HepG2 (cell line): ENCODE data around the gene BRPF1. TPM values are rescaled to one million over a fixed set of nuclear protein-coding genes. Genes with fewer than 3 reads are reported as not detected.

Source experiments
- DMAP1 ChIP-seq: IDR thresholded peaks from 2 replicates; pipeline ENCODE4 v1.6.1; 2016
- ELF1 ChIP-seq: sonication (generic); formaldehyde crosslinking; IDR thresholded peaks from 2 replicates; pipeline ENCODE4 v1.4.0; 2020; ENCODE audit warnings: missing genetic modification reagents
- HHEX ChIP-seq: IDR thresholded peaks from 2 replicates; pipeline ENCODE4 v1.6.1; 2016; ENCODE audit warnings: control low read depth
- NPAS2 ChIP-seq: sonication (generic); formaldehyde crosslinking; IDR thresholded peaks from 2 replicates; pipeline ENCODE4 v1.8.0; 2022; ENCODE audit warnings: mild to moderate bottlenecking, missing genetic modification reagents, borderline replicate concordance
- NR3C1 ChIP-seq: sonication (generic); formaldehyde crosslinking; IDR thresholded peaks from 2 replicates; pipeline ENCODE4 v1.4.0; 2020; ENCODE audit warnings: missing genetic modification reagents
- SRSF9 ChIP-seq: fragments of 200-400 bp; formaldehyde crosslinking; IDR thresholded peaks from 2 replicates; pipeline ENCODE4 v1.6.1; 2018; ENCODE audit warnings: borderline replicate concordance, mild to moderate bottlenecking, low read depth, low read length; ENCODE audit not compliant: insufficient read depth, poor library complexity, severe bottlenecking
- ZNF18 ChIP-seq: sonication (generic); formaldehyde crosslinking; IDR thresholded peaks from 2 replicates; pipeline ENCODE4 v1.8.0; 2022; ENCODE audit warnings: mild to moderate bottlenecking, missing genetic modification reagents; ENCODE audit not compliant: insufficient replicate concordance
- ZNF251 ChIP-seq: sonication (generic); formaldehyde crosslinking; IDR thresholded peaks from 2 replicates; pipeline ENCODE4 v1.9.0; 2021; ENCODE audit warnings: mild to moderate bottlenecking, missing genetic modification reagents
- ZNF280D ChIP-seq: sonication (generic); formaldehyde crosslinking; IDR thresholded peaks from 2 replicates; pipeline ENCODE4 v1.5.1; 2020; ENCODE audit warnings: mild to moderate bottlenecking, missing genetic modification reagents
- ZNF546 ChIP-seq: sonication (generic); formaldehyde crosslinking; conservative IDR thresholded peaks from 2 replicates; pipeline ENCODE4 v1.8.1; 2023; ENCODE audit warnings: mild to moderate bottlenecking, missing genetic modification reagents
- ZNF605 ChIP-seq: sonication (generic); formaldehyde crosslinking; IDR thresholded peaks from 2 replicates; pipeline ENCODE4 v1.8.0; 2022; ENCODE audit warnings: mild to moderate bottlenecking, missing genetic modification reagents
- ZSCAN9 ChIP-seq: IDR thresholded peaks from 2 replicates; pipeline ENCODE4 v1.6.1; 2016; ENCODE audit warnings: borderline replicate concordance
- polyA plus RNA-seq, 8 experiments: library from polyadenylated mRNA; depleted of rRNA in 3 of 8; stranded (reverse) in 7 of 8; unstranded in 1 of 8; fragments of >200 nt; fragmentation: Illumina TruSeq in 4 of 8; extraction: Trizol in 4 of 8; gene quantifications; 2 replicates each; pipeline versions ENCODE4 v1.2.1 to v1.2.3, GENCODE V29; 2011 to 2016; ENCODE audit warnings: low read depth in 4 of 8, missing spikeins in 1 of 8, mixed read lengths in 1 of 8; ENCODE audit not compliant: insufficient read depth in 1 of 8
- total RNA-seq, 5 experiments: library from RNA; depleted of rRNA; stranded (reverse); fragments of >200 nt; fragmentation: Illumina TruSeq; extraction: Trizol; gene quantifications; 2 replicates each; pipeline ENCODE4 v1.2.3, GENCODE V29; 2016; ENCODE audit warnings: low read depth in 1 of 5
- TF ChIP-seq, protein P1 (sequence below): sonication (generic); formaldehyde crosslinking; IDR thresholded peaks from 2 replicates; pipeline ENCODE4 v1.4.0; 2020; ENCODE audit warnings: mild to moderate bottlenecking, missing genetic modification reagents
- TF ChIP-seq, protein P2 (sequence below): sonication (generic); formaldehyde crosslinking; IDR thresholded peaks from 2 replicates; pipeline ENCODE4 v1.4.0; 2020; ENCODE audit warnings: mild to moderate bottlenecking, missing genetic modification reagents

The BRPF1 gene
- total and polyA plus RNA-seq, 2 of the 13 experiments (the other 11 are each of a cell fraction or from before 2014, with no cell fraction given), result 7.3 to 10.0 TPM

DNA sequence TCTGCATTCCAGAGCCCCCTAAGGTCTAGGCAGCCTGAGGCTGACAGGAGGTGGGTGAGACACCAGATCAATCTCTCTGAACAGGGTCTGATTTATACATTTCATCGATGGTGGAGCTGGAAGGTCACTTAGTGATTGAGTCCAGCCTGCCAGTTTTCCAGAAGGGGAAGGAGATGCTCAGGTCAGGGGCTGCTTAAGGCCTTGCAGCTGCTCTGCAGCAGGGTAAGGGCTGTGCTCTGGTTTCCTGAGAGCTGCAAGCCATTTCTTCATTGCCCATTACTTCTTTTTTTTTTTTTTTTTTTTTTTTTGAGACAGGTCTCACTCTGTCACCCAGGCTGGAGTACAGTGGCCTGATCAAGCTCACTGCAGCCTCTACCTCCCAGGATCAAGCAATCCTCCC lies 50.0 kb downstream of the BRPF1 start (continued):
- TF ChIP-seq ELF1 (CRISPR knock-in tag), result no peak
- TF ChIP-seq ZNF605 (CRISPR knock-in tag), result no peak
- TF ChIP-seq DMAP1 (CRISPR knock-in tag), result no peak
- TF ChIP-seq NR3C1 (CRISPR knock-in tag), result no peak
- TF ChIP-seq, protein P1, sequence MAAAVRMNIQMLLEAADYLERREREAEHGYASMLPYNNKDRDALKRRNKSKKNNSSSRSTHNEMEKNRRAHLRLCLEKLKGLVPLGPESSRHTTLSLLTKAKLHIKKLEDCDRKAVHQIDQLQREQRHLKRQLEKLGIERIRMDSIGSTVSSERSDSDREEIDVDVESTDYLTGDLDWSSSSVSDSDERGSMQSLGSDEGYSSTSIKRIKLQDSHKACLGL (CRISPR knock-in tag), result no peak
- no peak for TF ChIP-seq NPAS2 (CRISPR knock-in tag)
- no peak for TF ChIP-seq ZNF546 (CRISPR knock-in tag)
- TF ChIP-seq ZNF280D (CRISPR knock-in tag), result no peak
- no peak for TF ChIP-seq ZNF251 (CRISPR knock-in tag)
- TF ChIP-seq SRSF9, result no peak
- TF ChIP-seq, protein P2, sequence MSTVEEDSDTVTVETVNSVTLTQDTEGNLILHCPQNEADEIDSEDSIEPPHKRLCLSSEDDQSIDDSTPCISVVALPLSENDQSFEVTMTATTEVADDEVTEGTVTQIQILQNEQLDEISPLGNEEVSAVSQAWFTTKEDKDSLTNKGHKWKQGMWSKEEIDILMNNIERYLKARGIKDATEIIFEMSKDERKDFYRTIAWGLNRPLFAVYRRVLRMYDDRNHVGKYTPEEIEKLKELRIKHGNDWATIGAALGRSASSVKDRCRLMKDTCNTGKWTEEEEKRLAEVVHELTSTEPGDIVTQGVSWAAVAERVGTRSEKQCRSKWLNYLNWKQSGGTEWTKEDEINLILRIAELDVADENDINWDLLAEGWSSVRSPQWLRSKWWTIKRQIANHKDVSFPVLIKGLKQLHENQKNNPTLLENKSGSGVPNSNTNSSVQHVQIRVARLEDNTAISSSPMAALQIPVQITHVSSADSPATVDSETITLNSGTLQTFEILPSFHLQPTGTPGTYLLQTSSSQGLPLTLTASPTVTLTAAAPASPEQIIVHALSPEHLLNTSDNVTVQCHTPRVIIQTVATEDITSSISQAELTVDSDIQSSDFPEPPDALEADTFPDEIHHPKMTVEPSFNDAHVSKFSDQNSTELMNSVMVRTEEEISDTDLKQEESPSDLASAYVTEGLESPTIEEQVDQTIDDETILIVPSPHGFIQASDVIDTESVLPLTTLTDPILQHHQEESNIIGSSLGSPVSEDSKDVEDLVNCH (CRISPR knock-in tag), result no peak
- no peak for TF ChIP-seq ZSCAN9 (CRISPR knock-in tag)
- TF ChIP-seq HHEX (CRISPR knock-in tag), result no peak
- TF ChIP-seq ZNF18 (CRISPR knock-in tag), result no peak
